GM18505 (cell line): ENCODE measurements around the gene GALNT2.

Source experiments
- ATAC-seq: cut with Tn5 transposase; IDR thresholded peaks from one replicate; pipeline ENCODE4 v1.9.1; 2021; ENCODE audit not compliant: unreplicated experiment
- POLR2A ChIP-seq: IDR thresholded peaks from 4 replicates; pipeline ENCODE4 v1.6.1; 2011; ENCODE audit warnings: borderline replicate concordance; ENCODE audit not compliant: insufficient read depth, insufficient read length; ENCODE audit errors: extremely low read depth

The GALNT2 gene

GRCh38 chr1:230310381-230311163, 243.5 kb downstream of the GALNT2 start:
- no peak for ATAC-seq
- no peak for TF ChIP-seq POLR2A

GRCh38 chr1:230312676-230313075, 245.6 kb downstream of the GALNT2 start:
- ATAC-seq = no peak
- TF ChIP-seq POLR2A = no peak

GRCh38 chr1:230313453-230314141, 246.6 kb downstream of the GALNT2 start:
- no peak for TF ChIP-seq POLR2A
- ATAC-seq = no peak

- no peak for ATAC-seq
- TF ChIP-seq POLR2A = no peak
Observed at GRCh38 chr1:230314142-230314470, 247.1 kb downstream of the GALNT2 start.

- no peak for TF ChIP-seq POLR2A
- ATAC-seq = no peak
Observed at GRCh38 chr1:230315099-230315498, 248.1 kb downstream of the GALNT2 start.

GRCh38 chr1:230316864-230317745, 250.1 kb downstream of the GALNT2 start:
- no peak for ATAC-seq
- TF ChIP-seq POLR2A = no peak

- ATAC-seq = no peak
- TF ChIP-seq POLR2A = no peak
Observed at GRCh38 chr1:230317823-230318819, 251.1 kb downstream of the GALNT2 start.

- no peak for TF ChIP-seq POLR2A
- no peak for ATAC-seq
Observed at GRCh38 chr1:230319014-230319747, 252.1 kb downstream of the GALNT2 start.

- TF ChIP-seq POLR2A = no peak
- no peak for ATAC-seq
Observed at GRCh38 chr1:230320804-230321203, 253.8 kb downstream of the GALNT2 start.

GRCh38 chr1:230321341-230321740, 254.3 kb downstream of the GALNT2 start:
- TF ChIP-seq POLR2A = no peak
- ATAC-seq = no peak

- ATAC-seq = no peak
- no peak for TF ChIP-seq POLR2A
Observed at GRCh38 chr1:230321741-230322420, 254.8 kb downstream of the GALNT2 start.
